ENCODE measurements around the gene CYB5R3. TPM values are rescaled to one million over a fixed set of nuclear protein-coding genes. Genes with fewer than 3 reads are reported as not detected.
"Not testable (repeated sequence)": the region's sequence is repeated elsewhere in the genome, so short reads cannot be mapped to it uniquely, and the experiment has no call there.

The CYB5R3 gene
- total and polyA plus RNA-seq, 10 donors = 37.3 to 134 (median 78.1) TPM

- DNase-seq; H3K4me3 ChIP-seq; H3K27me3 ChIP-seq (replicated peaks in 1 of 7); intact Hi-C loops (cut with DNase I; ENCODE audit: low total_unique reads); H3K9me3 ChIP-seq: not testable (repeated sequence)
- peak in 1 of 3 donors; percentile 33 for TF ChIP-seq POLR2AphosphoS5 (IDR thresholded peaks at IDR 0.05)
- peak overlapping the region in 1 of 8 donors; percentile 14 for H3K27ac ChIP-seq
- WGBS, 5 donors = 79 to 92% (median 86%) methylated on average over 18 to 30 of the region's 30 CpGs
- H3K36me3 ChIP-seq = peaks cover 0 to 79% (median 58%) of the 10 kb centered on the region in 6 donors
- peaks cover 0 to 26% (median 11%) of the 10 kb centered on the region in 6 donors for H3K4me1 ChIP-seq
These were observed 73.1 kb downstream of the CYB5R3 start for GRCh38 chr22:42575996-42576574.

GRCh38 chr22:42574468-42574867, 74.7 kb downstream of the CYB5R3 start:
- H3K4me3 ChIP-seq; H3K27me3 ChIP-seq (replicated peaks in 1 of 7); DNase-seq; intact Hi-C loops (cut with DNase I; ENCODE audit: low total_unique reads); H3K9me3 ChIP-seq: not testable (repeated sequence)
- WGBS, 5 donors = 76 to 90% (median 84%) methylated on average over 16 to 18 of the region's 21 CpGs
- peak overlapping the region in 4 of 8 donors; percentile 34 to 61 (median 46) for H3K27ac ChIP-seq
- H3K36me3 ChIP-seq = peaks cover 0 to 88% (median 62%) of the 10 kb centered on the region in 6 donors
- peaks cover 0 to 15% (median 5%) of the 10 kb centered on the region in 6 donors for H3K4me1 ChIP-seq

DNA sequence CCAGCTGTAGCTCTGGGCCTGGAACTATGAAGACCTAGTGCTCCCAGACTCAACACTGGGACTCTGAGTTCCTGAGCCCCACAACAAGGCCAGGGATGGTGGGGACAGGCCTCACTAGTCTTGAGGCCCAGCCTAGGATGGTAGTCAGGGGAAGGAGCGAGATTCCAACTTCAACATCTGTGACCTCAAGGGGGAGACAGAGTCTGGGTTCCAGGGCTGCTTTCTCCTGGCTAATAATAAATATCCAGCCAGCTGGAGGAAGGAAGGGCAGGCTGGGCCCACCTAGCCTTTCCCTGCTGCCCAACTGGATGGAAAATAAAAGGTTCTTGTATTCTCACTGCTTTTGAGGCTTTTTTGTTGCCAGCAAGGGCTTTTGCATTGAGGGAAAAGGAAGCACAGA, 75.1 kb downstream of the CYB5R3 start:
- H3K36me3 ChIP-seq = peaks cover 0 to 86% (median 62%) of the 10 kb centered on the region in 6 donors

DNA sequence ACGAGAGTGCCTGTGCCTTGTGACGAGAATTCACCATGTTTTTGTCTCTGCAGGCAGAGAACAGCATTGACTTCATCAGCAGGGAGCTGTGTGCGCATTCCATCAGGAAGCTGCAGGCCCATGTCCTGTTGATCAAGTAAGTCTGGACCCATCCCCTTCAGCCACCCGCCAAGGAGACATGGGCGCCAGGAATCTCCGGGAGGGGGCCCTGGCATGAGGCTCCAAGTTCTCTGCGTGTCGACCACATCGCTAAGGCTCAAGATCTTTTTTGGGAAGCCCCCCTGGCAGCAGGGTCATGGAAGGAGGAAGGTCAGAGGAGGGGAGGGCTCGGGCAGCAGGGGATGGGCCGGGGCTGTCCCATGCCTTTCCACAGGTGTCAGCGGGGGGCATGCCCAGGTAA, 78.1 kb downstream of the CYB5R3 start:
- H3K36me3 ChIP-seq = peaks cover 0 to 62% (median 42%) of the 10 kb centered on the region in 6 donors
- intact Hi-C loops (cut with DNase I; ENCODE audit: low total_unique reads); H3K27me3 ChIP-seq (replicated peaks in 1 of 7); H3K4me1 ChIP-seq; H3K9me3 ChIP-seq; H3K4me3 ChIP-seq; H3K27ac ChIP-seq; DNase-seq: not testable (repeated sequence)
- 85 to 99% (median 95%) methylated on average over 2 to 12 of the region's 12 CpGs for WGBS, 5 donors

More for the DNA sequence above, 75.1 kb downstream of the CYB5R3 start:
- Histone ChIP-seq H3K4me1 (peaks cover 0 to 15% (median 5%) of the 10 kb centered on the region in 6 donors), H3K27ac (peak overlapping the region in 3 of 8 donors; percentile 34 to 61 (median 39))
- 84 to 100% (median 93%) methylated on average over 1 of the region's 1 CpG; no CpG with 5 or more reads in 1 of the 5 donors for WGBS, 5 donors
- H3K27me3 ChIP-seq (replicated peaks in 1 of 7); intact Hi-C loops (cut with DNase I; ENCODE audit: low total_unique reads); H3K9me3 ChIP-seq; H3K4me3 ChIP-seq; DNase-seq: not testable (repeated sequence)

GRCh38 chr22:42570580-42570979, 78.6 kb downstream of the CYB5R3 start:
- H3K4me1 ChIP-seq; H3K27ac ChIP-seq; DNase-seq; H3K27me3 ChIP-seq (replicated peaks in 1 of 7); intact Hi-C loops (cut with DNase I; ENCODE audit: low total_unique reads); H3K9me3 ChIP-seq; H3K4me3 ChIP-seq: not testable (repeated sequence)
- peak in 1 of 3 donors; percentile 18 for TF ChIP-seq POLR2AphosphoS5 (IDR thresholded peaks at IDR 0.05)
- 83 to 91% (median 86%) methylated on average over 9 of the region's 9 CpGs for WGBS, 5 donors
- H3K36me3 ChIP-seq = peaks cover 0 to 57% (median 39%) of the 10 kb centered on the region in 6 donors

DNA sequence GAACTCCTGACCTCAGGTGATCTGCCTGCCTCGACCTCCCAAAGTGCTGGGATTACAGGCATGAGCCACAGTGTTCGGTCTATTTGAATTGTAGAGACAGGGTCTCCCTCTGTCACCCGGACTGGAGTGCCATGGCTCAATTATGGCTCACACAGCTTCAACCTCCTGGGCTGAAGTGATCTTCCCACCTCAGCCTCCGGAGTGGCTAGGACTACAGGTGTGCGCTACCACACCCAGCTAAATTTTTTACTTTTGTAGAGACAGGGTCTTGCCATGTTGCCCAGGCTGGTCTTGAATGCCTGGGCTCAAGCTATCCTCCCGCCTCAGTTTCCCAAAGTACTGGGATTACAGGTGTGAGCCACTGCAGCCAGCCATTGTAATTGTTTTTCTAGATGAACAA, 81.2 kb downstream of the CYB5R3 start:
- H3K27me3 ChIP-seq (replicated peaks in 1 of 7); H3K4me1 ChIP-seq; H3K27ac ChIP-seq; H3K4me3 ChIP-seq; DNase-seq; H3K9me3 ChIP-seq; intact Hi-C loops (cut with DNase I; ENCODE audit: low total_unique reads): not testable (repeated sequence)
- 61 to 94% (median 79%) methylated on average over 4 to 5 of the region's 6 CpGs for WGBS, 5 donors
- peaks cover 0 to 37% (median 23%) of the 10 kb centered on the region in 6 donors for H3K36me3 ChIP-seq

Small RNA genes within 50 kb of the gene (small RNA-seq; reads per million reads assigned to genes)
- gene RNU6-513P = 0 reads per million in 4 donors

Other genes starting within 250 kb of the CYB5R3 start
- 10 to 100 TPM; 18.7 to 56.6 (median 39.0) TPM for gene NFAM1, start 217.0 kb downstream of the CYB5R3 start, total RNA-seq
- gene NFAM1, start 217.0 kb downstream of the CYB5R3 start, polyA plus RNA-seq = 10 to 100 TPM in 1 of 3 donors, 1 to 10 TPM in 2; 2.0 to 10.6 (median 3.0) TPM
- 10 to 100 TPM; 27.1 to 47.4 (median 42.5) TPM for gene RRP7A, start 129.6 kb downstream of the CYB5R3 start, total RNA-seq
- 10 to 100 TPM in 2 of 3 donors, 1 to 10 TPM in 1; 8.9 to 38.8 (median 31.5) TPM for gene RRP7A, start 129.6 kb downstream of the CYB5R3 start, polyA plus RNA-seq
- gene SERHL2, start 95.4 kb downstream of the CYB5R3 start, total RNA-seq = 1 to 10 TPM; 1.7 to 4.1 (median 3.0) TPM
- gene SERHL2, start 95.4 kb downstream of the CYB5R3 start, polyA plus RNA-seq = 1 to 10 TPM; 2.2 to 4.1 (median 2.6) TPM
- 10 to 100 TPM; 37.0 to 64.7 (median 59.2) TPM for gene POLDIP3, start 34.5 kb downstream of the CYB5R3 start, total RNA-seq
- 10 to 100 TPM; 17.5 to 29.4 (median 23.3) TPM for gene POLDIP3, start 34.5 kb downstream of the CYB5R3 start, polyA plus RNA-seq
- 1 to 10 TPM in 4 of 7 donors, under 1 TPM in 1, not detected in 2; 0.63 to 1.7 (median 1.1) TPM for gene ATP5MGL, start 8.8 kb downstream of the CYB5R3 start, total RNA-seq
- not detected for gene ATP5MGL, start 8.8 kb downstream of the CYB5R3 start, polyA plus RNA-seq
- gene A4GALT, start 71.5 kb upstream of the CYB5R3 start, total RNA-seq = 10 to 100 TPM; 13.3 to 45.2 (median 23.1) TPM
- gene A4GALT, start 71.5 kb upstream of the CYB5R3 start, polyA plus RNA-seq = 10 to 100 TPM in 1 of 3 donors, 1 to 10 TPM in 2; 7.3 to 22.1 (median 9.0) TPM
- 10 to 100 TPM; 30.9 to 46.8 (median 40.8) TPM for gene ARFGAP3, start 207.9 kb upstream of the CYB5R3 start, total RNA-seq
- gene ARFGAP3, start 207.9 kb upstream of the CYB5R3 start, polyA plus RNA-seq = 10 to 100 TPM; 15.0 to 23.6 (median 15.6) TPM